Ovary (tissue), 9 donors: ENCODE results near the gene SCAPER. TPM values are rescaled to one million over a fixed set of nuclear protein-coding genes. Genes with fewer than 3 reads are reported as not detected.

ENCODE experiments used
- DNase-seq, 5 donors: peaks; one replicate each; pipeline ENCODE4 v3.0.0-alpha.2; 2019 to 2020
- H3K27ac ChIP-seq, 2 donors: fragments of 200-600 bp; one replicate each; pipeline versions ENCODE4 v1.5.1 to v1.8.0; 2019 to 2022
- H3K27me3 ChIP-seq: fragments of 200-600 bp; one replicate; pipeline ENCODE4 v1.8.0; 2022
- H3K36me3 ChIP-seq: fragments of 200-600 bp; sonication (generic); one replicate; pipeline ENCODE4 v1.5.1; 2019
- H3K4me1 ChIP-seq: one replicate; pipeline ENCODE4 v1.8.1; 2013; ENCODE audit warnings: mild to moderate bottlenecking, moderate library complexity; ENCODE audit not compliant: insufficient read depth
- H3K4me3 ChIP-seq: fragments of 200-600 bp; sonication (generic); one replicate; pipeline ENCODE4 v1.5.1; 2017
- H3K9me3 ChIP-seq, 2 donors: fragments of 200-600 bp in 1 of 2; sonication (generic) in 1 of 2; one replicate each; pipeline versions ENCODE4 v1.5.1 to v1.8.1; 2013 to 2019; ENCODE audit warnings: mild to moderate bottlenecking in 1 of 2, moderate library complexity in 1 of 2
- CTCF ChIP-seq, 3 donors: fragments of 450-650 bp in 2 of 3; fragments of 200-600 bp in 1 of 3; IDR thresholded peaks; one replicate each; pipeline versions ENCODE4 v1.5.1 to v1.8.0; 2016 to 2022; ENCODE audit warnings: antibody characterized with exemption in 3 of 3, mild to moderate bottlenecking in 1 of 3
- EP300 ChIP-seq: sonication (generic); formaldehyde crosslinking; IDR thresholded peaks from one replicate; pipeline ENCODE4 v1.6.1; 2017; ENCODE audit warnings: antibody characterized with exemption
- POLR2A ChIP-seq: fragments of 450-650 bp; IDR thresholded peaks from one replicate; pipeline ENCODE4 v1.6.1; 2017; ENCODE audit warnings: antibody characterized with exemption, mild to moderate bottlenecking, moderate library complexity
- WGBS, 3 donors: extraction: QIAGEN DNeasy Blood & Tissue Kit in 1 of 3; methylation state at CpG; one replicate each; pipeline versions ENCODE4 v1.1.5 to v1.1.7; 2013 to 2017; 5-methylcytosine and 5-hydroxymethylcytosine counted together
- intact Hi-C, 4 donors: fragments of 100-400 bp; cut with DNase I; formaldehyde crosslinking; loops; one replicate each; pipeline versions ENCODE4 v1.11.0 to v1.15.1; 2022 to 2023
- polyA plus RNA-seq, 2 donors: library from polyadenylated mRNA; stranded (reverse); fragments of 200-250 nt in 1 of 2; fragments of 350-450 nt in 1 of 2; fragmentation: Illumina TruSeq in 1 of 2; extraction: RNeasy Lipid Tissue Mini Kit (QIAGEN cat#74804) in 1 of 2; gene quantifications; one replicate each; pipeline ENCODE4 v1.2.3, GENCODE V29; 2013 to 2014
- total RNA-seq, 7 donors: library from RNA; depleted of rRNA in 2 of 7; stranded (reverse); fragments of >200 nt in 2 of 7; fragmentation: NEBNext Ultra II Directional in 3 of 7; extraction: Animal tissue kit (Norgen Biotek cat#: 25700) in 3 of 7; gene quantifications; one replicate each; pipeline versions ENCODE4 v1.1.0 to v1.2.4, GENCODE V29; 2016 to 2023
- donor health status: DM: no; HTN: no; CAD: no; lungs with moderate emphysema.
- donor health status: DM: no; HTN: no; CAD: no.
- donor health status: Bipolar disorder and iron deficiency.
- donor health status: DM: yes; HTN: yes; CAD: no.
- donor health status: DM: no; HTN: no; CAD: no.
- donor health status: DM: yes; HTN: yes; CAD: no.

SCAPER gene
- total and polyA plus RNA-seq, 9 donors: 13.7 to 45.8 (median 27.9) TPM

- Histone ChIP-seq H3K4me1 (no peaks in the 10 kb centered on the region), H3K9me3 (no peaks in the 10 kb centered on the region), H3K4me3 (no peak overlapping the region), H3K27me3 (no peaks in the 10 kb centered on the region), H3K36me3 (no peaks in the 10 kb centered on the region), H3K27ac (no peak overlapping the region)
- TF ChIP-seq CTCF (IDR thresholded peaks at IDR 0.05) (no peak), POLR2A (no peak), EP300 (no peak)
- no peak for DNase-seq
- intact Hi-C loops: no loop called here
Measured at GRCh38 chr15:76929011-76929760, 24.0 kb upstream of the SCAPER start.

- no peak for DNase-seq
- no peak for TF ChIP-seq EP300
- TF ChIP-seq CTCF (IDR thresholded peaks at IDR 0.05): no peak
- no peak overlapping the region for H3K4me3 ChIP-seq
- WGBS, 3 donors: 83 to 86% (median 86%) methylated on average over 3 of the region's 3 CpGs
- no peaks in the 10 kb centered on the region for H3K36me3 ChIP-seq
- H3K27ac ChIP-seq: no peak overlapping the region
- no peaks in the 10 kb centered on the region for H3K4me1 ChIP-seq
- H3K9me3 ChIP-seq: no peaks in the 10 kb centered on the region
- H3K27me3 ChIP-seq: no peaks in the 10 kb centered on the region
- intact Hi-C loops: no loop called here
Measured at GRCh38 chr15:76928201-76928600, 23.1 kb upstream of the SCAPER start.

- Histone ChIP-seq H3K4me3 (no peak overlapping the region), H3K27me3 (no peaks in the 10 kb centered on the region), H3K4me1 (no peaks in the 10 kb centered on the region), H3K9me3 (no peaks in the 10 kb centered on the region), H3K36me3 (no peaks in the 10 kb centered on the region), H3K27ac (no peak overlapping the region)
- intact Hi-C loops: no loop called here
- no peak for TF ChIP-seq CTCF (IDR thresholded peaks at IDR 0.05)
- no peak for TF ChIP-seq EP300
- no peak for TF ChIP-seq POLR2A
- WGBS, 3 donors: 90 to 92% (median 90%) methylated on average over 13 of the region's 13 CpGs
- no peak for DNase-seq
Measured at GRCh38 chr15:76916369-76916768, 11.2 kb upstream of the SCAPER start.

- Histone ChIP-seq H3K4me1 (no peaks in the 10 kb centered on the region), H3K9me3 (no peaks in the 10 kb centered on the region), H3K4me3 (no peak overlapping the region), H3K36me3 (no peaks in the 10 kb centered on the region), H3K27me3 (no peaks in the 10 kb centered on the region), H3K27ac (no peak overlapping the region)
- WGBS, 3 donors: 62 to 84% (median 63%) methylated on average over 2 of the region's 2 CpGs
- TF ChIP-seq CTCF (IDR thresholded peaks at IDR 0.05) (no peak), EP300 (no peak), POLR2A (no peak)
- intact Hi-C loops: no loop called here
- DNase-seq: no peak
Measured at GRCh38 chr15:76913737-76914136, 8.6 kb upstream of the SCAPER start.
